K562 (cell line): ENCODE results near the gene VKORC1. TPM values are rescaled to one million over a fixed set of nuclear protein-coding genes. Genes with fewer than 3 reads are reported as not detected.

Experiments
- CBX2 ChIP-seq: fragments of 200-600 bp; sonication (generic); IDR thresholded peaks from one replicate; pipeline ENCODE4 v1.6.1; 2012; ENCODE audit warnings: mild to moderate bottlenecking, low read length, inconsistent platforms; ENCODE audit not compliant: insufficient read depth, poor library complexity, severe bottlenecking
- KDM1A ChIP-seq, 2 experiments: fragments of 450-650 bp; IDR thresholded peaks; 2 replicates each; pipeline ENCODE4 v1.6.1; 2016; ENCODE audit warnings: mild to moderate bottlenecking in 2 of 2
- LEF1 ChIP-seq: fragments of 450-650 bp; IDR thresholded peaks from 2 replicates; pipeline ENCODE4 v1.6.1; 2016; ENCODE audit warnings: mild to moderate bottlenecking
- MEF2D ChIP-seq: conservative IDR thresholded peaks from 2 replicates; pipeline ENCODE4 v1.6.1; 2016; ENCODE audit warnings: low read depth, missing genetic modification characterization, missing compliant biosample characterization
- MTA3 ChIP-seq: fragments of 450-650 bp; formaldehyde crosslinking; IDR thresholded peaks from 2 replicates; pipeline ENCODE4 v1.6.1; 2017; ENCODE audit warnings: mild to moderate bottlenecking, borderline replicate concordance
- ZBTB1 ChIP-seq: sonication (generic); formaldehyde crosslinking; IDR thresholded peaks from 2 replicates; pipeline ENCODE4 v1.8.1; 2023; ENCODE audit warnings: missing genetic modification reagents, low read depth, mild to moderate bottlenecking, borderline replicate concordance
- ZNF263 ChIP-seq: sonication (generic); formaldehyde crosslinking; IDR thresholded peaks from 2 replicates; pipeline ENCODE4 v1.8.0; 2022; ENCODE audit warnings: mild to moderate bottlenecking, missing genetic modification reagents, borderline replicate concordance
- ZNF57 ChIP-seq: fragments of 450-650 bp; formaldehyde crosslinking; IDR thresholded peaks from 2 replicates; pipeline ENCODE4 v1.4.0; 2020; ENCODE audit warnings: mild to moderate bottlenecking, moderate library complexity
- polyA plus RNA-seq, 8 experiments: library from polyadenylated mRNA; depleted of rRNA in 4 of 8; stranded (reverse) in 5 of 8; unstranded in 3 of 8; fragments of >200 nt; fragmentation: Nextera tagmentation in 2 of 8; fragmentation: Illumina TruSeq in 1 of 8; extraction: Ambion mirVana in 2 of 8; extraction: Trizol in 1 of 8; gene quantifications; 2 replicates each; pipeline versions ENCODE4 v1.2.1 to v1.2.3, GENCODE V29; 2011 to 2014; ENCODE audit warnings: inconsistent platforms in 1 of 8, missing spikeins in 1 of 8
- total RNA-seq, 7 experiments: library from RNA; depleted of rRNA in 6 of 7; stranded (reverse); fragments of >200 nt in 6 of 7; fragmentation: Illumina TruSeq in 2 of 7; extraction: Trizol in 2 of 7; gene quantifications; 2 replicates each; pipeline versions ENCODE4 v1.2.1 to v1.2.3, GENCODE V29; 2011 to 2021; ENCODE audit warnings: low replicate concordance in 1 of 7
- TF ChIP-seq, protein P1 (sequence below): sonication (generic); formaldehyde crosslinking; IDR thresholded peaks from 2 replicates; pipeline ENCODE4 v1.8.1; 2023; ENCODE audit warnings: missing genetic modification reagents, mild to moderate bottlenecking, borderline replicate concordance
- TF ChIP-seq, protein P2 (sequence below): sonication (generic); formaldehyde crosslinking; IDR thresholded peaks from 2 replicates; pipeline ENCODE4 v1.8.0; 2022; ENCODE audit warnings: mild to moderate bottlenecking, missing genetic modification reagents
- TF ChIP-seq, protein P3 (sequence below), 2 experiments: fragments of 450-650 bp; formaldehyde crosslinking in 1 of 2; IDR thresholded peaks; 2 replicates each; pipeline versions ENCODE4 v1.4.0 to v1.6.1; 2014 to 2020; ENCODE audit warnings: mild to moderate bottlenecking in 2 of 2, borderline replicate concordance in 1 of 2, low read depth in 1 of 2

Gene VKORC1
- total and polyA plus RNA-seq, 9 of the 15 experiments (the other 6 are each of a cell fraction or from before 2014, with no cell fraction given): 30.0 to 119 (median 62.1) TPM

DNA sequence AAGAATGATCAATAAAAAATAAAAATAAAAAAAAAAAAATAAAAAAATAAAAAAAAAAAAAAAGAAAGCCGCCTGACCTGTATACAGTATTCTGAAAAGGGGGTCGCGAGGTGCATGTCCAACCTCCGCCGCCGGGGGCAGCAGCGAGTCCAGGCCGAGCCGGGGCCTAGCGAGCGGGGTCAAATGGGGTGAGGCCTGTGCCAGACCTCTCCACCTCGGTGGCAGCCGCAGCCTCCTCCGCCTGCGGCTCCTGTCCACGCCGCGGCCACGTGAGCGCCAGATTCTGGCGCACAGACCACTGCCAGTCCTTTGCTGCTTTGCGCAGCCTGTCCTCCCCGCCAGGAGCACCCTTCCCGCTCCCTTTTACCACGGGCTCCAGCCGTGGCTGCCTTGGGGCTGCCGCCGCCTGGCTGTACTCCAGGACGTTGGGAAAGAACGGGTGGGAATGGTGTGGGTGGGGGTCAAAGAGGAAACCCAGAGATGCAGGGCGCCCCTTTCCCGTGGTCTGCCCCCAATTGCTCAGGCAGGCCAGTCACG is 11.1 kb upstream of the VKORC1 start (continued):
- TF ChIP-seq, protein P1, sequence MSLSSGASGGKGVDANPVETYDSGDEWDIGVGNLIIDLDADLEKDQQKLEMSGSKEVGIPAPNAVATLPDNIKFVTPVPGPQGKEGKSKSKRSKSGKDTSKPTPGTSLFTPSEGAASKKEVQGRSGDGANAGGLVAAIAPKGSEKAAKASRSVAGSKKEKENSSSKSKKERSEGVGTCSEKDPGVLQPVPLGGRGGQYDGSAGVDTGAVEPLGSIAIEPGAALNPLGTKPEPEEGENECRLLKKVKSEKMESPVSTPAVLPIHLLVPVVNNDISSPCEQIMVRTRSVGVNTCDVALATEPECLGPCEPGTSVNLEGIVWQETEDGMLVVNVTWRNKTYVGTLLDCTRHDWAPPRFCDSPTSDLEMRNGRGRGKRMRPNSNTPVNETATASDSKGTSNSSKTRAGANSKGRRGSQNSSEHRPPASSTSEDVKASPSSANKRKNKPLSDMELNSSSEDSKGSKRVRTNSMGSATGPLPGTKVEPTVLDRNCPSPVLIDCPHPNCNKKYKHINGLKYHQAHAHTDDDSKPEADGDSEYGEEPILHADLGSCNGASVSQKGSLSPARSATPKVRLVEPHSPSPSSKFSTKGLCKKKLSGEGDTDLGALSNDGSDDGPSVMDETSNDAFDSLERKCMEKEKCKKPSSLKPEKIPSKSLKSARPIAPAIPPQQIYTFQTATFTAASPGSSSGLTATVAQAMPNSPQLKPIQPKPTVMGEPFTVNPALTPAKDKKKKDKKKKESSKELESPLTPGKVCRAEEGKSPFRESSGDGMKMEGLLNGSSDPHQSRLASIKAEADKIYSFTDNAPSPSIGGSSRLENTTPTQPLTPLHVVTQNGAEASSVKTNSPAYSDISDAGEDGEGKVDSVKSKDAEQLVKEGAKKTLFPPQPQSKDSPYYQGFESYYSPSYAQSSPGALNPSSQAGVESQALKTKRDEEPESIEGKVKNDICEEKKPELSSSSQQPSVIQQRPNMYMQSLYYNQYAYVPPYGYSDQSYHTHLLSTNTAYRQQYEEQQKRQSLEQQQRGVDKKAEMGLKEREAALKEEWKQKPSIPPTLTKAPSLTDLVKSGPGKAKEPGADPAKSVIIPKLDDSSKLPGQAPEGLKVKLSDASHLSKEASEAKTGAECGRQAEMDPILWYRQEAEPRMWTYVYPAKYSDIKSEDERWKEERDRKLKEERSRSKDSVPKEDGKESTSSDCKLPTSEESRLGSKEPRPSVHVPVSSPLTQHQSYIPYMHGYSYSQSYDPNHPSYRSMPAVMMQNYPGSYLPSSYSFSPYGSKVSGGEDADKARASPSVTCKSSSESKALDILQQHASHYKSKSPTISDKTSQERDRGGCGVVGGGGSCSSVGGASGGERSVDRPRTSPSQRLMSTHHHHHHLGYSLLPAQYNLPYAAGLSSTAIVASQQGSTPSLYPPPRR (CRISPR knock-in tag): no peak
- peak; percentile 77 for TF ChIP-seq ZNF263 (CRISPR knock-in tag)
- TF ChIP-seq, protein P2, sequence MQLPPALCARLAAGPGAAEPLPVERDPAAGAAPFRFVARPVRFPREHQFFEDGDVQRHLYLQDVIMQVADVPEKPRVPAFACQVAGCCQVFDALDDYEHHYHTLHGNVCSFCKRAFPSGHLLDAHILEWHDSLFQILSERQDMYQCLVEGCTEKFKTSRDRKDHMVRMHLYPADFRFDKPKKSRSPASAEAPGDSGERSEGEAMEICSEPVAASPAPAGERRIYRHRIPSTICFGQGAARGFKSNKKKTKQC (CRISPR knock-in tag): 0 out of 2 replicates have a peak, but pooled peaks have one; percentile 50
- TF ChIP-seq, protein P3, sequence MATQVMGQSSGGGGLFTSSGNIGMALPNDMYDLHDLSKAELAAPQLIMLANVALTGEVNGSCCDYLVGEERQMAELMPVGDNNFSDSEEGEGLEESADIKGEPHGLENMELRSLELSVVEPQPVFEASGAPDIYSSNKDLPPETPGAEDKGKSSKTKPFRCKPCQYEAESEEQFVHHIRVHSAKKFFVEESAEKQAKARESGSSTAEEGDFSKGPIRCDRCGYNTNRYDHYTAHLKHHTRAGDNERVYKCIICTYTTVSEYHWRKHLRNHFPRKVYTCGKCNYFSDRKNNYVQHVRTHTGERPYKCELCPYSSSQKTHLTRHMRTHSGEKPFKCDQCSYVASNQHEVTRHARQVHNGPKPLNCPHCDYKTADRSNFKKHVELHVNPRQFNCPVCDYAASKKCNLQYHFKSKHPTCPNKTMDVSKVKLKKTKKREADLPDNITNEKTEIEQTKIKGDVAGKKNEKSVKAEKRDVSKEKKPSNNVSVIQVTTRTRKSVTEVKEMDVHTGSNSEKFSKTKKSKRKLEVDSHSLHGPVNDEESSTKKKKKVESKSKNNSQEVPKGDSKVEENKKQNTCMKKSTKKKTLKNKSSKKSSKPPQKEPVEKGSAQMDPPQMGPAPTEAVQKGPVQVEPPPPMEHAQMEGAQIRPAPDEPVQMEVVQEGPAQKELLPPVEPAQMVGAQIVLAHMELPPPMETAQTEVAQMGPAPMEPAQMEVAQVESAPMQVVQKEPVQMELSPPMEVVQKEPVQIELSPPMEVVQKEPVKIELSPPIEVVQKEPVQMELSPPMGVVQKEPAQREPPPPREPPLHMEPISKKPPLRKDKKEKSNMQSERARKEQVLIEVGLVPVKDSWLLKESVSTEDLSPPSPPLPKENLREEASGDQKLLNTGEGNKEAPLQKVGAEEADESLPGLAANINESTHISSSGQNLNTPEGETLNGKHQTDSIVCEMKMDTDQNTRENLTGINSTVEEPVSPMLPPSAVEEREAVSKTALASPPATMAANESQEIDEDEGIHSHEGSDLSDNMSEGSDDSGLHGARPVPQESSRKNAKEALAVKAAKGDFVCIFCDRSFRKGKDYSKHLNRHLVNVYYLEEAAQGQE (IDR thresholded peaks at IDR 0.05; ENCODE audit: borderline replicate concordance): peak; percentile 50
- TF ChIP-seq, protein P3 (CRISPR knock-in tag; IDR thresholded peaks at IDR 0.05; ENCODE audit: low read depth): peak; percentile 47; the same call in 1 of the 2 replicates
- 0 out of 2 replicates have a peak, but pooled peaks have one; percentile 13 for TF ChIP-seq ZNF57 (CRISPR knock-in tag)
- no peak for TF ChIP-seq CBX2
- 0 out of 2 replicates have a peak, but pooled peaks have one; percentile 20 for TF ChIP-seq MEF2D (tag)
- peak; percentile 73; the same call in 1 of the 2 replicates for TF ChIP-seq LEF1
- TF ChIP-seq ZBTB1 (CRISPR knock-in tag): peak; percentile 95
- peak in 1 of 2 experiments; percentile 62; a peak in 1 of 4 replicates for TF ChIP-seq KDM1A (IDR thresholded peaks at IDR 0.05)
- peak; percentile 94 for TF ChIP-seq MTA3
